CD8-positive, alpha-beta memory T cell (primary cell): ENCODE data around the gene ANKRD44. TPM values are rescaled to one million over a fixed set of nuclear protein-coding genes. Genes with fewer than 3 reads are reported as not detected.

Experiments
- CTCF ChIA-PET: fragments of 350-600 bp; sonication (Branson Sonifier 250); formaldehyde crosslinking; loops from one replicate; lab custom pipeline; 2021; ENCODE audit warnings: antibody characterized with exemption; lab: Charles Lee
- POLR2A ChIA-PET: fragments of 350-600 bp; sonication (Branson Sonifier 250); formaldehyde crosslinking; loops from one replicate; lab custom pipeline; 2021; ENCODE audit warnings: antibody characterized with exemption; lab: Charles Lee
- DNase-seq, 5 donors: peaks; one replicate each; pipeline versions ENCODE4 v3.0.0 to v3.0.0-alpha.2; 2020 to 2022; ENCODE audit warnings: mixed read lengths in 1 of 5
- H3K27ac ChIP-seq: one replicate; pipeline ENCODE4 v1.7.0; 2013; ENCODE audit warnings: low read depth, mild to moderate bottlenecking, low read length, moderate library complexity
- H3K27me3 ChIP-seq: 2 replicates; pipeline ENCODE4 v1.7.0; 2013; ENCODE audit warnings: low read length, mild to moderate bottlenecking; ENCODE audit not compliant: insufficient read depth, poor library complexity, severe bottlenecking
- H3K36me3 ChIP-seq: 2 replicates; pipeline ENCODE4 v1.7.0; 2013; ENCODE audit warnings: mild to moderate bottlenecking, low read length, moderate library complexity; ENCODE audit not compliant: insufficient read depth
- H3K4me1 ChIP-seq: 2 replicates; pipeline ENCODE4 v1.7.0; 2013; ENCODE audit warnings: mild to moderate bottlenecking, low read length, moderate library complexity; ENCODE audit not compliant: insufficient read depth
- H3K4me3 ChIP-seq: 2 replicates; pipeline ENCODE4 v1.7.0; 2013; ENCODE audit warnings: mild to moderate bottlenecking, low read length
- H3K9me3 ChIP-seq: 2 replicates; pipeline ENCODE4 v1.7.0; 2013; ENCODE audit warnings: mild to moderate bottlenecking, low read length
- H3K27ac Mint-ChIP-seq, 8 donors: one replicate each; pipeline ENCODE4 v1.8.0; 2020 to 2021; ENCODE audit warnings: mixed read lengths in 8 of 8, mild to moderate bottlenecking in 6 of 8, inconsistent platforms in 3 of 8, moderate library complexity in 3 of 8
- H3K27me3 Mint-ChIP-seq, 2 donors: one replicate each; pipeline ENCODE4 v1.8.0; 2020 to 2021; ENCODE audit warnings: mixed read lengths in 2 of 2, mild to moderate bottlenecking in 1 of 2, moderate library complexity in 1 of 2
- H3K36me3 Mint-ChIP-seq, 3 donors: one replicate each; pipeline ENCODE4 v1.8.0; 2020 to 2021; ENCODE audit warnings: mixed read lengths in 3 of 3, inconsistent platforms in 1 of 3, mild to moderate bottlenecking in 1 of 3
- H3K4me1 Mint-ChIP-seq, 3 donors: one replicate each; pipeline ENCODE4 v1.8.0; 2020 to 2021; ENCODE audit warnings: mixed read lengths in 3 of 3, inconsistent platforms in 1 of 3, mild to moderate bottlenecking in 1 of 3
- H3K4me3 Mint-ChIP-seq, 7 donors: one replicate each; pipeline ENCODE4 v1.8.0; 2020 to 2021; ENCODE audit warnings: mixed read lengths in 7 of 7, mild to moderate bottlenecking in 6 of 7, moderate library complexity in 4 of 7, inconsistent platforms in 2 of 7
- H3K9me3 Mint-ChIP-seq, 5 donors: one replicate each; pipeline ENCODE4 v1.8.0; 2020 to 2022; ENCODE audit warnings: mixed read lengths in 5 of 5, mild to moderate bottlenecking in 3 of 5, moderate library complexity in 2 of 5, inconsistent platforms in 1 of 5
- polyA plus RNA-seq: library from polyadenylated mRNA; unstranded; fragments of 300-500 nt; fragmentation: Illumina TruSeq; gene quantifications from one replicate; pipeline ENCODE4 v1.2.3, GENCODE V29; 2021
- total RNA-seq, 2 experiments: library from RNA; stranded (reverse); gene quantifications; one replicate each; pipeline ENCODE4 v1.2.3, GENCODE V29; 2021

The ANKRD44 gene
- total and polyA plus RNA-seq, 3 experiments from 2014 or later = 90.1 to 150 (median 142) TPM

DNA sequence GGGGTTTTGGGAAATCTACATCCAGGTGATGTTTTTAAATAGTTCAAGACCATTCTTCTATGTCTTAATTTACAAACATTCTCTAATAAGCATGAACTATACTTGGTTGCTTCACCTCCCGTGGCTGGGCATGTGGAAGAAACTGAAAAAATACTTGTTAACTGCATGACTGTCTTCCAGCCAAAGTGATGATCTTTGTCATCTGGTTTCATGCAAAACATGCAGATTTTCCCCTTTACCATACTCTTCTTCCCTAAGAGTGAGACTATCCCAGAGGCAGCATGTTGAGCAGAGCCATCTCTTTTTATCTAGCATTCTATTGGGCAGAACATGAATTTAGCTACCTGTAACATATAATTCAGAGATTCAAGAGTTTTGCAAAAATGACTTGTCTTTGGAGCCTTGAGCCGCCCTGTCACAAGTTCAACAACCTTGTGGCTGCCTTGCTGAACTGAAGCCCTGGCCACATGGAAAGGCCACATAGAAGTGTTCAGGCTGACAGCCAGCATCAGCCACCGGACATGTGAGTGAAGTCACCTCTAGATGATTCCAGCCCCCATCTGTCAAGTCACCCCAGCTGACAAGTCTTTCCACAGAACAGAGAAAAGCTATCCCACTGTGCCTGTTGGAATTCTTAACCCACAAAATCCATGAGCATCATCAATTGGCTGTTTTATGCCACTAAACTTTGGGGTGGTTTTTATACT lies 142.8 kb downstream of the ANKRD44 start:
- peaks cover 74% of the 10 kb centered on the region for H3K4me1 ChIP-seq
- H3K9me3 ChIP-seq = no peaks in the 10 kb centered on the region
- no peaks in the 10 kb centered on the region for H3K9me3 Mint-ChIP-seq
- H3K36me3 Mint-ChIP-seq = peaks cover 0 to 54% (median 3%) of the 10 kb centered on the region in 3 donors
- ChIA-PET POLR2A (interaction anchor here (1.2 kb wide), 1 partner anchor 47 kb away, joined by 3 read pairs; no protein-coding TSS in a partner anchor), CTCF (interaction anchor here (0.7 to 4.1 kb wide), 16 partner anchors 9 to 207 kb away, joined by 3 to 24 read pairs (median 3); no protein-coding TSS in a partner anchor)
- no peak for DNase-seq
- H3K4me3 ChIP-seq = no peak overlapping the region
- peak overlapping the region in 7 of 8 donors; percentile 40 to 79 (median 70) for H3K27ac Mint-ChIP-seq
- H3K27ac ChIP-seq = no peak overlapping the region
- no peaks in the 10 kb centered on the region for H3K36me3 ChIP-seq
- H3K4me1 Mint-ChIP-seq = peaks cover 70 to 90% (median 82%) of the 10 kb centered on the region in 3 donors
- H3K4me3 Mint-ChIP-seq = no peak overlapping the region
- no peaks in the 10 kb centered on the region for H3K27me3 Mint-ChIP-seq
- H3K27me3 ChIP-seq = no peaks in the 10 kb centered on the region

DNA sequence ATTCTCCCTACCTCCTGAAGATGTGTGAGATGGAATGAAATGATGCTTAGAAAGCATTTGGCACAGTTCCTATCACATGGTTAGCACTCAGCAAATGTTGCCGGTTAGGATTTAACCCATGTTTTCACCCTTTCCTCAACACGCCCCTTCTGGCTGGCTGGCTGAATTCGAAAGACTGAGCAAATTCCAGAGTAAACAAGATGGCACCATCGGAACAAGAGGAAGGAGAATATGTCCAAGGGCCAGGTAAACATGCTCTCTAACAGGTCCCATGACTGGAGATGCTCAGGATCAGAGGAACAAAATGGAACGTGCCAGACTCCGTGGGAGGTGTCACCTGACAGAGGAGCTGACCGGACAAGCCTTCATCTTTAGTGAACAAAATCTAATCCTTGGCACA lies 145.6 kb downstream of the ANKRD44 start:
- no peak for DNase-seq
- Histone ChIP-seq H3K9me3 (no peaks in the 10 kb centered on the region), H3K4me1 (peaks cover 87% of the 10 kb centered on the region), H3K27ac (no peak overlapping the region), H3K27me3 (no peaks in the 10 kb centered on the region), H3K4me3 (no peak overlapping the region), H3K36me3 (no peaks in the 10 kb centered on the region)
- Mint-ChIP-seq H3K4me3 (peak overlapping the region in 2 of 7 donors; percentile 20 to 74), H3K9me3 (no peaks in the 10 kb centered on the region), H3K27me3 (no peaks in the 10 kb centered on the region), H3K4me1 (peaks cover 80 to 91% (median 88%) of the 10 kb centered on the region in 3 donors), H3K36me3 (peaks cover 0 to 33% (median 10%) of the 10 kb centered on the region in 3 donors), H3K27ac (peak overlapping the region in 7 of 8 donors; percentile 57 to 87 (median 68))
- ChIA-PET CTCF (interaction anchor here (1.0 kb wide), 1 partner anchor 42 kb away, joined by 3 read pairs; no protein-coding TSS in a partner anchor), POLR2A (no interaction called here)

DNA sequence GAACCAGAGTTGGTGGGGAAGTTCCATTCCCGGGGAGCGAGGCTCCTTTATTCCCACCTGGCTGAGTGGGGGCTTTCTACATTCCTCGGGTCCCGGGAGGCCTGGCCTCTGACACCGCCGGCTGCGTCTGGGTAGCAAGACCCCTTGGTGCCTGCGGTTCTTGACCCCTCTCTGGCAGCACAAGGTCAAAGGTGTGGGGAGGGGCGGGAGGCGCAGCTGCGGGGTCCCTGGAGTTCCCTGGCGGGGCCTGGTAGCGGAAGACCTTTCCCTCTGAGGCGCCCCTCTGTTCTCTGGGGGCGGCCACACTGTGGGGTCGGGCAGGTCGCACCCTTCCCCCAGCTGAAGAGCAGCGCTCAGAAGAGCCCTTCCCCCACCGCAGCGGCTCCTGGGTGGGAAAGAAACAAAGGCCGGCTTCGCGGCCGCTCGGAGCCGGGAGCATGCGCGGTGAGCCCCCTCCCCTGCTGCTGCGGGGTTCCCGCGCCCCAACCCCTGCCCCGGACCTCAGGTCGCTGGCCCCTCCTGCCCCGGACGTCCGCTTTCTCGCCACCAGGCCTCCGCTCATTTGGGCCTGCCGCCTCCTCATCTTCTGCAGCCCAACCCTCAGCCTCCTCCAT lies 146.3 kb downstream of the ANKRD44 start:
- H3K4me3 ChIP-seq = no peak overlapping the region
- H3K27ac Mint-ChIP-seq = peak overlapping the region in 3 of 8 donors; percentile 64 to 84 (median 68)
- peaks cover 0 to 29% (median 10%) of the 10 kb centered on the region in 3 donors for H3K36me3 Mint-ChIP-seq
- no peaks in the 10 kb centered on the region for H3K27me3 Mint-ChIP-seq
- peaks cover 82 to 95% (median 91%) of the 10 kb centered on the region in 3 donors for H3K4me1 Mint-ChIP-seq
- no peaks in the 10 kb centered on the region for H3K36me3 ChIP-seq
- H3K4me1 ChIP-seq = peaks cover 88% of the 10 kb centered on the region
- H3K27me3 ChIP-seq = no peaks in the 10 kb centered on the region
- no peak overlapping the region for H3K27ac ChIP-seq
- no peaks in the 10 kb centered on the region for H3K9me3 ChIP-seq
- H3K9me3 Mint-ChIP-seq = no peaks in the 10 kb centered on the region
- no peak for DNase-seq
- peak overlapping the region in 1 of 7 donors; percentile 27 for H3K4me3 Mint-ChIP-seq
- ChIA-PET CTCF (no interaction called here), POLR2A (no interaction called here)

DNA sequence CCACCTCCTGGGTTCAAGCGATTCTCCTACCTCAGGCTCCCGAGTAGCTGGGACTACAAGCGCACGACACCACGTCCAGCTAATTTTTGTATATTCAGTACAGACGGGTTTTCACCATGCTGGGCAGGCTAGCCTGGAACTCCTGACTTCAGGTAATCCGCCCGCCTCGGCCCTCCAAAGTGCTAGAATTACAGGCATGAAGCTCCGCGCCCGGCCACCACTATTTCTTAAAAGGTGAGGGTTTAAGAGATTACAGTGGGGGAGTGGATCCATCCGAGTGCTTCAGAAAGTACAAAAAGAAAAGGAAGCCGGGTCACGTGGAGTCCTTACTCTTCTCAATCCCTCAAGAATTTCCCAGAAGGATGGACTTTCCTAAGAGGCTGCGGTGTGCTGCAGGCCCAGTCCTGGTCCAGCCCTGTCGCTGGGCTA lies 146.9 kb downstream of the ANKRD44 start:
- Mint-ChIP-seq H3K27me3 (no peaks in the 10 kb centered on the region), H3K9me3 (no peaks in the 10 kb centered on the region), H3K4me3 (no peak overlapping the region), H3K4me1 (peaks cover 82 to 95% (median 91%) of the 10 kb centered on the region in 3 donors), H3K36me3 (peaks cover 0 to 28% (median 11%) of the 10 kb centered on the region in 3 donors), H3K27ac (peak overlapping the region in 7 of 8 donors; percentile 25 to 88 (median 59))
- no peak overlapping the region for H3K27ac ChIP-seq
- H3K4me3 ChIP-seq = no peak overlapping the region
- CTCF ChIA-PET = no interaction called here
- no peaks in the 10 kb centered on the region for H3K27me3 ChIP-seq
- POLR2A ChIA-PET = no interaction called here
- no peaks in the 10 kb centered on the region for H3K9me3 ChIP-seq
- no peaks in the 10 kb centered on the region for H3K36me3 ChIP-seq
- DNase-seq = no peak
- H3K4me1 ChIP-seq = peaks cover 88% of the 10 kb centered on the region

DNA sequence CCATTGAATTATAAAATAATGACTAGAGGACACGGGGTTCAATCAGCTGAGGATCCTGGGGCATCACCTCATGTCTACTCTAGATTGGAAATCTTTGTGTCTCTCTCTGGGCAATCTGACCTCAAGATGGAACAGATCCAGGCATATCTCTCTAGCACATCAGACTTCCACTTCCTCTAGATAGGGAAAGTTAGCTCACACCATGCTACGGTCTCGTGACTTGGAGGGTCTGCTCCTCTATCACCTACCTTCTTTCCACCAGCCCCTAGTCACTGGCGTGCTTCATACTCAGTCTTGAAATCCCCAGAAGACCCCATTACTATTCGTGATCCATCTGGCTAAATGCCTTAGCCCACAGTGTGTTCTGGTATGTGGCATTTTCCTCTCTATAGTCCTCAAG lies 148.8 kb downstream of the ANKRD44 start:
- Mint-ChIP-seq H3K27ac (peak overlapping the region; percentile 43 to 91 (median 64)), H3K4me3 (peak overlapping the region in 2 of 7 donors; percentile 16 to 21), H3K36me3 (peaks cover 0 to 27% (median 11%) of the 10 kb centered on the region in 3 donors), H3K4me1 (peaks cover 79 to 90% (median 87%) of the 10 kb centered on the region in 3 donors), H3K9me3 (no peaks in the 10 kb centered on the region), H3K27me3 (no peaks in the 10 kb centered on the region)
- DNase-seq = no peak
- ChIA-PET CTCF (interaction anchor here (1.5 kb wide), 1 partner anchor 48 kb away, joined by 6 read pairs; no protein-coding TSS in a partner anchor), POLR2A (no interaction called here)
- Histone ChIP-seq H3K27me3 (no peaks in the 10 kb centered on the region), H3K27ac (no peak overlapping the region), H3K4me3 (no peak overlapping the region), H3K36me3 (no peaks in the 10 kb centered on the region), H3K9me3 (no peaks in the 10 kb centered on the region), H3K4me1 (peaks cover 72% of the 10 kb centered on the region)

DNA sequence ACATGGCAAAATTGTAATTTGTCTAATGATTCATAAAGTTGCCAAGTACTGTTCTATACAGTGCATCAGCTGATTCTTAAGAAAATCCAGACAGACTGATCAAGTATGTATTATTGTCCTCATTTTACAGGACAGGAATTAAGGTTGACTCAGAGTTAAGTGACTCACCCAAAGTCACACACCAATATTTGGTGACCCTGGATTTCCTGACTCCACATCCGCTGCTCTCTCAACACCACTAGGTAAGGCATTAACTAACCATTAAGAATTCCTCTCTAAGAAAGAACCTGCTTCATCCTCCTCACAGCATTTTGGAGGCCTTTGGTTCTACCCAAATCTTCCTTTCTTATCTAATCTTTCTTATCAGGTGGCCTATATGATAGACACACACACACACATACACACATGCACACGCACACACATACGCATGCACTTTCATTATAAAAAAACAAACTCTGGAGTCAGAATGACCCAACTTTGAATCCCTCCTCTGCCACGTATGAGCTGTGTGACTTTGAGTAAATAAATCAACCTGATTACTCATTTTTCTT lies 150.8 kb downstream of the ANKRD44 start:
- Mint-ChIP-seq H3K27me3 (no peaks in the 10 kb centered on the region), H3K27ac (peak overlapping the region in 7 of 8 donors; percentile 76 to 91 (median 84)), H3K4me1 (peaks cover 75 to 86% (median 85%) of the 10 kb centered on the region in 3 donors), H3K4me3 (peak overlapping the region; percentile 2 to 68 (median 43)), H3K36me3 (peaks cover 7 to 28% (median 16%) of the 10 kb centered on the region in 3 donors), H3K9me3 (no peaks in the 10 kb centered on the region)
- Histone ChIP-seq H3K36me3 (no peaks in the 10 kb centered on the region), H3K9me3 (no peaks in the 10 kb centered on the region), H3K27ac (no peak overlapping the region), H3K4me1 (peaks cover 58% of the 10 kb centered on the region), H3K27me3 (no peaks in the 10 kb centered on the region), H3K4me3 (no peak overlapping the region)
- POLR2A ChIA-PET = no interaction called here
- CTCF ChIA-PET = interaction anchor here (1.1 to 2.1 kb wide), 3 partner anchors 32 to 61 kb away, joined by 3 to 9 read pairs (median 3); no protein-coding TSS in a partner anchor
- DNase-seq = peak in 2 of 5 donors; percentile 21 to 58

DNA sequence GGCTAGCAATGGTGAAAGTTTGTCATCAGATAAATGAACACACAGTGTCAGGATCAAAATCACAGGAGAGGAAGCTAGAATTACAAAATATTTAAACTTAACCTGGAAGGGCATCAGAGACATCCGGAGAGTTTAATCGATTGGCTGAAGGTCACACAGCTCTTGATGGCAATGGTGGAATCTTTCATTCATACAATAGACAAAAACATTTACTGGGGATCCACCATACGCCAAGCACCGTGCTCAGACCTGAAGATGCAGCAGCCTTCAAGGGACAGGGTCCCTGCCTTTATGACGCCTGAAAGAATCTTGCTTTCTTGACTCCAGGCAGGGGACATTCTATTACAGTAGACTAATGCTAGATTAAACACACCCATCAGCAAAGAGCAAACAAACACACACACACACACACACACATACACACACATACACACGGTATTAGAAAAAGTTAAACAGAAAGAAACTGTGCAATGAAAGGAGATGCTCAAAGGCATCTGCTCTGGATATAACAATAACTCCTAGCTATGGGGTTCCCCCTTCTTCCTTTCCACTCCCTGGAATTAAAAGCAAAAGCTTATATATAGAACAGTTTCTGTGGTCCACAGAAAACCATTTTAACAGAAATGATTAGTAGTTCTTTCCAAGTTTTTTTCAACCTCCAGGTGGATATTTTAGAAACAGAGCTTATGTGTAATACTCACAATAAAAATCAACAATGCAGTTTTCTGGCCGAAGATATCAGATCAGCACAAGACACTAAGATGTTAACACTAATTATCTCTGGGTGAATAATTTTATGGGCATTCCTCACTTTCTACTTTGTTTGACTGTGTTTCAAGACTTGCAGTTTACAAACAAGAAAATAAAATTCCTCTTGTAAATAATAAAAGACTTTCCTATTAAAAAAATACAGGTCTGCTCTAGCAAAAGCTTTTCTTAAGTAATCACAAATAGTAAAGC lies 151.7 kb downstream of the ANKRD44 start:
- Histone ChIP-seq H3K4me1 (peaks cover 57% of the 10 kb centered on the region), H3K36me3 (no peaks in the 10 kb centered on the region), H3K27ac (no peak overlapping the region), H3K9me3 (no peaks in the 10 kb centered on the region), H3K27me3 (no peaks in the 10 kb centered on the region), H3K4me3 (no peak overlapping the region)
- peak overlapping the region in 3 of 7 donors; percentile 4 to 68 (median 16) for H3K4me3 Mint-ChIP-seq
- H3K27ac Mint-ChIP-seq = peak overlapping the region; percentile 24 to 91 (median 81)
- peaks cover 7 to 26% (median 16%) of the 10 kb centered on the region in 3 donors for H3K36me3 Mint-ChIP-seq
- H3K27me3 Mint-ChIP-seq = no peaks in the 10 kb centered on the region
- ChIA-PET POLR2A (no interaction called here), CTCF (interaction anchor here (0.8 to 2.1 kb wide), 2 partner anchors 9 to 46 kb away, joined by 3 to 9 read pairs; no protein-coding TSS in a partner anchor)
- peaks cover 77 to 89% (median 88%) of the 10 kb centered on the region in 3 donors for H3K4me1 Mint-ChIP-seq
- no peaks in the 10 kb centered on the region for H3K9me3 Mint-ChIP-seq
- no peak for DNase-seq
